Measurements from ENCODE around the gene TMEM243.

DNA sequence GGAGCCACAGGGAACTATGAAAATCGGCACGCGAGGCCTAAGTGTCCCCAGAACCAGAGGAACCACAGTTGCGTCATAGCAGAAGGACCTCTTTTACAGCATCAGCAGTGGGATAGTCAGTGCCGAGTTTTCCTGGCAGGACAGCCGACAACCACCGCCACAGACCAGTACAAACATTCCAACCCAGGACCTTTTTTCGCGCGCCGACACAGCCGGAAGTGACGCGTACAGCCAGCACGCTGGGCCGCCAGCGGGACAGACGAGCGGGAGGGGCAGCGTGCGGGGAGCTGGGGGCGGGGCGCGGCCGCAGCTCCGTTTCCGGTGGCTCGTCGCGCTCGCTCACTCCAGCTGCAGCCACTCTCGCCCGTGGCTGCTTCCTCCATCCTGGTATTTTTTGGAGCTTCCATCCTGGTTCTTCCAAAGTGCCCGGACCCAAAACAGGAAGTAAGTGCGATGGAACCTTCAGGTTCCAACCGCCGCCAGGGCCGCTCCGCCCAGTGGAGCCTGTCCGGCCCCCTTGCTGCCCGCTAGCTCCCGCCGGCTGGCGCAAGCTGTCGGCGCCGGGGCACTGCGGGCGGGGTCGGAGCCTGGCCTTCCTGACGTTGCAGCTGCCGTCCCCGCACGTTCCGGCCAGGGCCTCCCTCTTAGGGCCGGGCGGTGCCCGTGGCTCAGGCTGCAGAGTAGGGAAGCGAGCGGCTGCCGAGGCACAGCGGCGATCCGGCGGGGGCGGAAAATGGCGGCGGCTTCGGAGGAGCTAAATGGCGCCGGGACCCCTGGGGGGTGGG, 67.2 kb downstream of the TMEM243 start, which contains the start of gene DMTF1:
- TF ChIP-seq, protein P1, sequence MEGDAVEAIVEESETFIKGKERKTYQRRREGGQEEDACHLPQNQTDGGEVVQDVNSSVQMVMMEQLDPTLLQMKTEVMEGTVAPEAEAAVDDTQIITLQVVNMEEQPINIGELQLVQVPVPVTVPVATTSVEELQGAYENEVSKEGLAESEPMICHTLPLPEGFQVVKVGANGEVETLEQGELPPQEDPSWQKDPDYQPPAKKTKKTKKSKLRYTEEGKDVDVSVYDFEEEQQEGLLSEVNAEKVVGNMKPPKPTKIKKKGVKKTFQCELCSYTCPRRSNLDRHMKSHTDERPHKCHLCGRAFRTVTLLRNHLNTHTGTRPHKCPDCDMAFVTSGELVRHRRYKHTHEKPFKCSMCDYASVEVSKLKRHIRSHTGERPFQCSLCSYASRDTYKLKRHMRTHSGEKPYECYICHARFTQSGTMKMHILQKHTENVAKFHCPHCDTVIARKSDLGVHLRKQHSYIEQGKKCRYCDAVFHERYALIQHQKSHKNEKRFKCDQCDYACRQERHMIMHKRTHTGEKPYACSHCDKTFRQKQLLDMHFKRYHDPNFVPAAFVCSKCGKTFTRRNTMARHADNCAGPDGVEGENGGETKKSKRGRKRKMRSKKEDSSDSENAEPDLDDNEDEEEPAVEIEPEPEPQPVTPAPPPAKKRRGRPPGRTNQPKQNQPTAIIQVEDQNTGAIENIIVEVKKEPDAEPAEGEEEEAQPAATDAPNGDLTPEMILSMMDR (IDR thresholded peaks at IDR 0.05): peak in 2 of 6 experiments; percentile 19 to 22
- TF ChIP-seq POLR2A (IDR thresholded peaks at IDR 0.05): peak in 3 of 4 donors; percentile 15 to 89 (median 86)

Data from esophagus squamous epithelium (tissue), 4 donors.